HCT116 (cell line): Measurements from ENCODE around the gene DLG4.

Source experiments
- CTCF ChIP-seq, 3 experiments: fragments of 200-600 bp in 1 of 3; sonication (generic) in 1 of 3; IDR thresholded peaks in 2 of 3; conservative IDR thresholded peaks in 1 of 3; 2 replicates each; pipeline ENCODE4 v1.5.1; 2012 to 2017; ENCODE audit warnings: low read depth in 2 of 3, low read length in 2 of 3, antibody characterized with exemption in 1 of 3, borderline replicate concordance in 1 of 3, control low read depth in 1 of 3, mild to moderate bottlenecking in 1 of 3, mixed read lengths in 1 of 3, mixed run types in 1 of 3, moderate library complexity in 1 of 3; ENCODE audit not compliant: insufficient read depth in 1 of 3
- POLR2A ChIP-seq: IDR thresholded peaks from 2 replicates; pipeline ENCODE4 v1.7.0; 2011; ENCODE audit warnings: borderline replicate concordance; ENCODE audit not compliant: insufficient read depth, insufficient read length; ENCODE audit errors: extremely low read depth
- POLR2AphosphoS5 ChIP-seq: IDR thresholded peaks from 2 replicates; pipeline ENCODE4 v1.6.1; 2011; ENCODE audit warnings: mild to moderate bottlenecking, low read depth, low read length, moderate library complexity
- ZFX ChIP-seq: fragments of 450-650 bp; IDR thresholded peaks from 2 replicates; pipeline ENCODE4 v1.6.1; 2017

- TF ChIP-seq ZFX (no peak), CTCF (IDR thresholded peaks at IDR 0.05 in 2 of 3, conservative IDR thresholded peaks at IDR 0.05 in 1 of 3; ENCODE audit: borderline replicate concordance in 1 of 3, insufficient read depth in 1 of 3, low read depth in 2 of 3, low read length in 2 of 3) (no peak), POLR2A (no peak), POLR2AphosphoS5 (no peak)
These were observed 23.7 kb downstream of the DLG4 start for GRCh38 chr17:7195971-7196370.
